ENCODE measurements around the gene TOMM34.

The TOMM34 gene

GRCh38 chr20:44918761-44919160 lies 41.4 kb downstream of the TOMM34 start:
- H3K4me2 ChIP-seq (ENCODE audit: low read depth, low read length, poor library complexity, severe bottlenecking) = no peak overlapping the region
- H3K36me3 ChIP-seq (ENCODE audit: insufficient read depth, low read length) = no peaks in the 10 kb centered on the region; the same call in 1 of the 2 replicates
- H3K9me3 ChIP-seq (ENCODE audit: insufficient read depth, low read depth, low read length) = no peaks in the 10 kb centered on the region
- H3F3A ChIP-seq (ENCODE audit: low read depth) = no peaks in the 10 kb centered on the region
- no peak overlapping the region for H2AFZ ChIP-seq (ENCODE audit: low read length)
- no peaks in the 10 kb centered on the region for H4K20me1 ChIP-seq (ENCODE audit: insufficient read depth, low read length, poor library complexity, severe bottlenecking)
- no peaks in the 10 kb centered on the region for H3K27me3 ChIP-seq (ENCODE audit: insufficient read depth, low read length, poor library complexity, severe bottlenecking)
- no peaks in the 10 kb centered on the region for H3K79me2 ChIP-seq (ENCODE audit: insufficient read depth, low read length)
- TF ChIP-seq EZH2phosphoT487 (IDR thresholded peaks at IDR 0.05; ENCODE audit: borderline replicate concordance) = no peak
- no peak for TF ChIP-seq CTCF (conservative IDR thresholded peaks at IDR 0.05; ENCODE audit: low read length)
- H3K4me1 ChIP-seq (ENCODE audit: insufficient read depth, low read length, poor library complexity, severe bottlenecking) = peaks cover 8% of the 10 kb centered on the region
- no peaks in the 10 kb centered on the region for H3K9me2 ChIP-seq (replicated peaks; ENCODE audit: low read depth, low read length)
- no peak overlapping the region for H3K4me3 ChIP-seq (ENCODE audit: low read length, poor library complexity, severe bottlenecking)
- H3K9ac ChIP-seq (ENCODE audit: low read depth, low read length, poor library complexity, severe bottlenecking) = no peak overlapping the region

GRCh38 chr20:44918342-44918741 lies 41.9 kb downstream of the TOMM34 start:
- no peaks in the 10 kb centered on the region for H4K20me1 ChIP-seq (ENCODE audit: insufficient read depth, low read length, poor library complexity, severe bottlenecking)
- no peak overlapping the region for H3K9ac ChIP-seq (ENCODE audit: low read depth, low read length, poor library complexity, severe bottlenecking)
- H3K9me3 ChIP-seq (ENCODE audit: insufficient read depth, low read depth, low read length) = no peaks in the 10 kb centered on the region
- TF ChIP-seq CTCF (conservative IDR thresholded peaks at IDR 0.05; ENCODE audit: low read length) = no peak
- H3K4me2 ChIP-seq (ENCODE audit: low read depth, low read length, poor library complexity, severe bottlenecking) = no peak overlapping the region
- H3K79me2 ChIP-seq (ENCODE audit: insufficient read depth, low read length) = no peaks in the 10 kb centered on the region
- H2AFZ ChIP-seq (ENCODE audit: low read length) = no peak overlapping the region
- H3K27me3 ChIP-seq (ENCODE audit: insufficient read depth, low read length, poor library complexity, severe bottlenecking) = no peaks in the 10 kb centered on the region
- H3K36me3 ChIP-seq (ENCODE audit: insufficient read depth, low read length) = no peaks in the 10 kb centered on the region; the same call in 1 of the 2 replicates
- peaks cover 8% of the 10 kb centered on the region for H3K4me1 ChIP-seq (ENCODE audit: insufficient read depth, low read length, poor library complexity, severe bottlenecking)
- no peaks in the 10 kb centered on the region for H3F3A ChIP-seq (ENCODE audit: low read depth)
- no peaks in the 10 kb centered on the region for H3K9me2 ChIP-seq (replicated peaks; ENCODE audit: low read depth, low read length)
- H3K4me3 ChIP-seq (ENCODE audit: low read length, poor library complexity, severe bottlenecking) = no peak overlapping the region

GRCh38 chr20:44917399-44917798 lies 42.8 kb downstream of the TOMM34 start:
- H3K79me2 ChIP-seq (ENCODE audit: insufficient read depth, low read length) = no peaks in the 10 kb centered on the region
- TF ChIP-seq EZH2phosphoT487 (IDR thresholded peaks at IDR 0.05; ENCODE audit: borderline replicate concordance) (no peak), CTCF (conservative IDR thresholded peaks at IDR 0.05; ENCODE audit: low read length) (no peak)
- H3K9ac ChIP-seq (ENCODE audit: low read depth, low read length, poor library complexity, severe bottlenecking) = no peak overlapping the region
- H3F3A ChIP-seq (ENCODE audit: low read depth) = no peaks in the 10 kb centered on the region
- H3K4me3 ChIP-seq (ENCODE audit: low read length, poor library complexity, severe bottlenecking) = no peak overlapping the region
- no peaks in the 10 kb centered on the region for H3K27me3 ChIP-seq (ENCODE audit: insufficient read depth, low read length, poor library complexity, severe bottlenecking)
- no peaks in the 10 kb centered on the region for H3K9me2 ChIP-seq (replicated peaks; ENCODE audit: low read depth, low read length)
- H3K36me3 ChIP-seq (ENCODE audit: insufficient read depth, low read length) = no peaks in the 10 kb centered on the region
- H4K20me1 ChIP-seq (ENCODE audit: insufficient read depth, low read length, poor library complexity, severe bottlenecking) = no peaks in the 10 kb centered on the region
- H3K9me3 ChIP-seq (ENCODE audit: insufficient read depth, low read depth, low read length) = no peaks in the 10 kb centered on the region
- no peak overlapping the region for H2AFZ ChIP-seq (ENCODE audit: low read length)
- no peak overlapping the region for H3K4me2 ChIP-seq (ENCODE audit: low read depth, low read length, poor library complexity, severe bottlenecking)
- H3K4me1 ChIP-seq (ENCODE audit: insufficient read depth, low read length, poor library complexity, severe bottlenecking) = peaks cover 8% of the 10 kb centered on the region

Data from Loucy (cell line).